Activated CD4-positive, CD25-positive, alpha-beta regulatory T cell (primary cell): Measurements from ENCODE around the gene CD22.
"Not testable (repeated sequence)": the region's sequence is repeated elsewhere in the genome, so short reads cannot be mapped to it uniquely, and the experiment has no call there.

Experiments
- DNase-seq, 4 experiments: peaks; one replicate each; lab custom pipeline; 2025; lab: John Stamatoyannopoulos, UW

The CD22 gene

DNA sequence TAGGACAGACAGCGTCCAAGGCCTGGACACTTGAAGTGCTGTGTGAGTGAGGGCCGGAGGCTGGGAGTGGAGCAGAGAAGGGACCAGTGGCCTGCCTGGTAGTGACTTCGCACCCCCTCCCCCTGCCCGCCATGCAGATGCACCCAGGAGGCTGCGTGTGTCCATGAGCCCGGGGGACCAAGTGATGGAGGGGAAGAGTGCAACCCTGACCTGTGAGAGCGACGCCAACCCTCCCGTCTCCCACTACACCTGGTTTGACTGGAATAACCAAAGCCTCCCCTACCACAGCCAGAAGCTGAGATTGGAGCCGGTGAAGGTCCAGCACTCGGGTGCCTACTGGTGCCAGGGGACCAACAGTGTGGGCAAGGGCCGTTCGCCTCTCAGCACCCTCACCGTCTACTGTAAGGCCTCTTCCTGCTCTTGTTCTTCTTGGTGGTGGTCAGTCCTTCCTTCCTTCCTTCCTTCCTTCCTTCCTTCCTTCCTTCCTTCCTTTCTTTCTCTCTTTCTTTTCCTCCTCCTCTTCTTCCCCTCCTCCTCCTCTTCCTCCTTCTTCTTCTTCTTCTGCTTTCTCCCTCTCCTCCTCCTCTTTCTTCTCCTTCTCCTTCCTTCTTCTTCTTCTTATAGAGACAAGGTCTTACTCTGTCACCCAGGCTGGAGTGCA is 12.7 kb downstream of the CD22 start:
- DNase-seq: no peak

- DNase-seq: no peak
Measured at GRCh38 chr19:35342430-35342829, 13.4 kb downstream of the CD22 start.

GRCh38 chr19:35344511-35345031 is 15.6 kb downstream of the CD22 start:
- no peak for DNase-seq

GRCh38 chr19:35345671-35346111 is 16.7 kb downstream of the CD22 start:
- DNase-seq: no peak

DNA sequence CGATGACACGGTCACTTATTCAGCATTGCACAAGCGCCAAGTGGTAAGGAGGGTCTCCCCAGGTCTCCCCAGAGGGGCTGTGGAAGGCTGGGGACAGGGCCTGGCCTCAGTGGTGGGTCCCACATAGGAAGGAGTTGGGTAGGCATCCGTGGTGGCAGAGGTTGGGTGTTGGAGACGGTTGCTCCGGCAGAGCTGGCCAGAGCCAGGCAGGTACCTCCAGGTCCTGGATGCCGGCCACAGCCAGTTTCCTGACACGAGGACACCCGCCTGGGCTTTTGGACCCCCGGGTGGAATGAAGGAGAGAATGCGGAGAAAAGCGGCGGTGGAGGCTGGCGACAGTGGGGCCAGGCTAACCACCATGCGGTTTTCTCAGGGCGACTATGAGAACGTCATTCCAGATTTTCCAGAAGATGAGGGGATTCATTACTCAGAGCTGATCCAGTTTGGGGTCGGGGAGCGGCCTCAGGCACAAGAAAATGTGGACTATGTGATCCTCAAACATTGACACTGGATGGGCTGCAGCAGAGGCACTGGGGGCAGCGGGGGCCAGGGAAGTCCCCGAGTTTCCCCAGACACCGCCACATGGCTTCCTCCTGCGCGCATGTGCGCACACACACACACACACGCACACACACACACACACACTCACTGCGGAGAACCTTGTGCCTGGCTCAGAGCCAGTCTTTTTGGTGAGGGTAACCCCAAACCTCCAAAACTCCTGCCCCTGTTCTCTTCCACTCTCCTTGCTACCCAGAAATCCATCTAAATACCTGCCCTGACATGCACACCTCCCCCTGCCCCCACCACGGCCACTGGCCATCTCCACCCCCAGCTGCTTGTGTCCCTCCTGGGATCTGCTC is 17.4 kb downstream of the CD22 start:
- DNase-seq: peak in 1 of 4 experiments; percentile 11

- no peak for DNase-seq
Measured at GRCh38 chr19:35347171-35347929, 18.4 kb downstream of the CD22 start, which contains the start of gene FFAR1. TSS of gene FFAR1 (plus strand) at chr19:35347902. CDS start at chr19:35351552, 3,650 bp downstream.

GRCh38 chr19:35347930-35348298 is 18.9 kb downstream of the CD22 start:
- DNase-seq: no peak

- no peak for DNase-seq
Measured at GRCh38 chr19:35348911-35349611, 20.1 kb downstream of the CD22 start.

- no peak for DNase-seq
Measured at GRCh38 chr19:35349614-35350521, 20.9 kb downstream of the CD22 start.

DNA sequence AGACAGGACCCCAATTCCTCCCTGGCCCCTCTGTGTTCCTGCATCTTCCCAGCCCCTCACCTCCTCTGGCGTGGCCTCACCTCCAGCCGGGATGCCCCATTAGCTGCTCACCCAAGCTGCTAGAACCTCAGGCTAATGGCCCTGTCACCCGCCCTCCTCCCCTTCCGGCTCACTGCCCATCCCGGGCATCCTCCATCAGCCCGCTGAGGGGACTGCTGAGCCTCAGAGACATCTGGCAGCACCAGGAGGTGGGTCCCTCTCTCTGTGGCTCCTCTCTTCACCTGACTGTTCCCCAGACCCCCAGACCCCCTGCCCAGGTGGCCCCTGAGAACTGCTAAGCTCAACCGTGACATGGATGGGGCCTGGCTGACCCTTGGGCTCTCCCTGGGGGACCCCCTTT is 21.6 kb downstream of the CD22 start:
- no peak for DNase-seq

DNA sequence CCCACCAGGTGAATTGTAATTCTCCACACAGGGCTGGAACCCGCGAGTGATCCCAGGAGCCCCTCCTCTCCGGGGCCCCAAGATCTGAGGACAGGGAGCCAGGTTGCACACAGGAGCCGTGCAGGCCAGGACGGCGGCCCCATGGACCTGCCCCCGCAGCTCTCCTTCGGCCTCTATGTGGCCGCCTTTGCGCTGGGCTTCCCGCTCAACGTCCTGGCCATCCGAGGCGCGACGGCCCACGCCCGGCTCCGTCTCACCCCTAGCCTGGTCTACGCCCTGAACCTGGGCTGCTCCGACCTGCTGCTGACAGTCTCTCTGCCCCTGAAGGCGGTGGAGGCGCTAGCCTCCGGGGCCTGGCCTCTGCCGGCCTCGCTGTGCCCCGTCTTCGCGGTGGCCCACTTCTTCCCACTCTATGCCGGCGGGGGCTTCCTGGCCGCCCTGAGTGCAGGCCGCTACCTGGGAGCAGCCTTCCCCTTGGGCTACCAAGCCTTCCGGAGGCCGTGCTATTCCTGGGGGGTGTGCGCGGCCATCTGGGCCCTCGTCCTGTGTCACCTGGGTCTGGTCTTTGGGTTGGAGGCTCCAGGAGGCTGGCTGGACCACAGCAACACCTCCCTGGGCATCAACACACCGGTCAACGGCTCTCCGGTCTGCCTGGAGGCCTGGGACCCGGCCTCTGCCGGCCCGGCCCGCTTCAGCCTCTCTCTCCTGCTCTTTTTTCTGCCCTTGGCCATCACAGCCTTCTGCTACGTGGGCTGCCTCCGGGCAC is 22.6 kb downstream of the CD22 start:
- no peak for DNase-seq

DNA sequence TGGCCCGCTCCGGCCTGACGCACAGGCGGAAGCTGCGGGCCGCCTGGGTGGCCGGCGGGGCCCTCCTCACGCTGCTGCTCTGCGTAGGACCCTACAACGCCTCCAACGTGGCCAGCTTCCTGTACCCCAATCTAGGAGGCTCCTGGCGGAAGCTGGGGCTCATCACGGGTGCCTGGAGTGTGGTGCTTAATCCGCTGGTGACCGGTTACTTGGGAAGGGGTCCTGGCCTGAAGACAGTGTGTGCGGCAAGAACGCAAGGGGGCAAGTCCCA is 23.1 kb downstream of the CD22 start:
- DNase-seq: no peak

DNA sequence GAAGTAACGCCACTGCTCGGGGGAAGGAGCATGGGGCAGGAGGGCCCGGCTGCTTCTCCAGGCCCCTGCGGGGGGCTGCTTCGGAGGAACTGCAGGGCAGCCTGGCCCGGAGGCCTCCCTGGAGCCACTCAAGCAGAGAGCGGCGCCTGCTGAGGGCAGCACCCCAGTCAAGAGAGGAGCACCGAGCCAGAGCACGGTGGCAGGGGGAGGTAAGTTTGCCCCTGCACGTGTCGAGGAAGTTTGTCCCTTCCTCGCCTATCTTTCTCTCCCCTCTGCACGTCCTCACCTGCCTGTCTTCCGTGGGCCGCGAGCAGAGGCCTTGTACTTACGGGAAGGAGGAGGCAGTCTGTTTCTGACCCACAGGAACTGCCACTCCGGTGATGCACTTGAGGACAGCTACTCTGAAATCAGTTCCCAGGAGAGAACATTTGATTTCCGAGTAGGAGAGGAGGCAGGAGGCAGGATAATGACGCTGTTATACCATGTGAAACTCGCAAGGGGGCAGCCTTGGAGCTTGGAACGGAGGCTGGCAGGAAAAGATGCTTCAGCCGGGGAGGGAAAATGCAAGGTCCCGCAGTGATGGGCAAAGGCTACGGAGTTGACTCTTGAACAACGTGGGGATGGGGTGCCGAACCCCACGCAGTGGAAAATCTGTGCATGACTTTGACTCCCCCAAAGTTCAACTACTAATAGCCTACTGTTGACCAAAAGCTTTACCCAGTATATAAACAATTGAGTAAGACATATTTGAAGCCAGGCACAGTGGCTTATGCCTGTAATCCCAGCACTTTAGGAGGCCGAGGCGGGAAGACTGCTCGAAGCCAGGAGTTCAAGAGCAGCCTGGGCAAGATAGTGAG is 23.7 kb downstream of the CD22 start:
- DNase-seq: peak; percentile 9 to 28 (median 16)

- DNase-seq: no peak
Measured at GRCh38 chr19:35353635-35354034, 24.6 kb downstream of the CD22 start.

- no peak for DNase-seq
Measured at GRCh38 chr19:35354898-35355297, 25.9 kb downstream of the CD22 start.

DNA sequence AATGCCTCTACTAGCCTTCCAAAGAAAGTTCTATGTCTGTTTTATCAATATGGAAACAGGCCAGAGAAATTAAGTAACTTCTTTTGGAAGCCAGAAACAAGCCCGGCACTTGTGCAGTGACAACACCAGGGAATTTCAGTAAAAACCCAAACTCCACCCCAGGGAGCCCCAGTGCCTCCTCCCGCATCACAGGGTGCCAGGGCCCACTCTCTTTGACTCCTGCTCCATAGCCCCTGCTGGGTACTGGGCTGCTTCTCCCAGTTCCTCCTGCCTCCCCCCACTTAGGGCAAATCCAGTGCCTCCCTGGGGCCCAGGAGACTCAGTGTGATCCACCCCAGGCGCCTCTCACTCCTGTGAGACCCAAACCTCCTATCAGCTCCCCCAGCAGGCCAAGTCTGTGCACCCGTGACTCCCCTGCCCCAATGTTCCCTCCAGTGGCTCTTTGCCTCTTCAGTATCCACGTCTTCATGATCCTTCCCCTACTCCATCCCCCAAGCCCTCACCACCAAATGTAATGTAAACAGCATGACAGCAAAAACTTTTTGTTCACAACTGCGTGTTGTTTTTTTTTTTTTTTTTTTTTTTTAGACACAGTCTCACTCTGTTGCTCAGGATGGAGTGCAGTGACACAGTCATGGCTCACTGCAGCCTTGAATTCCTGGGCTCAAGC is 26.9 kb downstream of the CD22 start:
- no peak for DNase-seq

- DNase-seq: no peak
Measured at GRCh38 chr19:35357867-35358573, 29.0 kb downstream of the CD22 start, which contains the start of gene FFAR3. TSS of gene FFAR3 (plus strand) at chr19:35358460. CDS start at chr19:35358891, 431 bp downstream.

GRCh38 chr19:35358834-35359233 is 29.8 kb downstream of the CD22 start:
- DNase-seq: not testable (repeated sequence)
